ENCODE results near the gene KCNJ11. TPM values are rescaled to one million over a fixed set of nuclear protein-coding genes. Genes with fewer than 3 reads are reported as not detected.
A peak's percentile ranks its signal among the peaks of the same experiment; 100 is the strongest.

KCNJ11 gene
- total RNA-seq, 2 donors from 2014 or later: 0.43 TPM; not detected in 1

DNA sequence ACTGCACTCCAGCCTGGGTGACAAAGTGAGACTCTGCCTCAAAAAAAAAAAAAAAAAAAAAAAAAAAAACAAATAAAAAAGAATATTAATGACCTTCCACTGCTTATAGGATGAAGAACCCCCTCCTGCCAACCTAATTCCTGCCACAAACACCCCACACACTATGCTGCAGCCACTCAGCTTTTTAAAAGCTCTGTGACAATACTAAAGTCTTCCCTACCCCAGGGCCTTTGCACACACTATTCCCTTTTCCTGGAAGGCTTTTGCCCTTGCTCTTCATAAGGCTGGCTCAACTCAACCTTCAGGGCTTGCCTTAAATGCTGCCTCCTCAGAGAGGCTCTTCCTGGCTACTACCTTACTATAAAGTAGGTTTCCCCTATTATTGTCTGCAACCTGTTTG lies 10.8 kb upstream of the KCNJ11 start:
- no peak overlapping the region for H3K27ac Mint-ChIP-seq
- ATAC-seq: no peak

DNA sequence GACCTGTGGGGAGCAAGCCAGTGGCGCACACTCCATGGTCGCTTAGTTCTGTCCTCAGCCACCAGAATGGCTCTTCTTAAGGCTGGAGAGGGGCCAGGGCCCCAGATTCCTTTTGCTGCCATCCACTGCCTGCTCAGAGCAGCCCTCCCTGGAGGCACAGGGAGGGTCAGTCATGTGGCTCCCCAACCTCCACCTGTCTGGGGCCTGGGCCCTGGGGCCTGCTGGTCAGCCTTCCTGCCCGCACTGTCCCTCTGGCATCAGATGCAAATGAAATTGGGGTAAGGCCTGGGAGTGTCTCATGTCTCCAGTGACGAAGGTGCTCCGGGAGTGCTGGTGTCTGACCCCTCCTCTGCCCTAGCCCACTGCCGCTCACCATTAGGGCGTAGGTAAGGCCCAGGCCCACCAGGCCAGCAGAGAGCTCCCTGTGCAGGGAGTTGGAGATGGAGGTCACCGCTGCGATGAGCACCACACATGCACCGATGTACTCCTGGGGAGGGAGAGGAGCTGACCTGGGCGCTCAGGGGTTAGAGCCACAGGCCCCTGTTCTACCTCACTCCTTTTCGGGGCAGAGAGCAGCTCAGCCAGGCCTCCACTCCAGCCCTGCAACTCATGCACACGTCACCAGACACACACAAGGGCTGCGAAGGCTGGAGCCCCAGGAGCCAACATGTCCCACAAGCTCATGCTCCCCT lies 9.0 kb upstream of the KCNJ11 start:
- Mint-ChIP-seq H3K36me3 (no peaks in the 10 kb centered on the region), H3K9me3 (no peaks in the 10 kb centered on the region), H3K27ac (no peak overlapping the region)
- ATAC-seq (no peak), DNase-seq (ENCODE audit: low spot score in 2 of 2) (no peak)

More for the DNA sequence above, 10.8 kb upstream of the KCNJ11 start:
- H3K9me3 Mint-ChIP-seq: no peaks in the 10 kb centered on the region
- H3K36me3 Mint-ChIP-seq: no peaks in the 10 kb centered on the region
- DNase-seq (ENCODE audit: low spot score in 2 of 2): no peak

DNA sequence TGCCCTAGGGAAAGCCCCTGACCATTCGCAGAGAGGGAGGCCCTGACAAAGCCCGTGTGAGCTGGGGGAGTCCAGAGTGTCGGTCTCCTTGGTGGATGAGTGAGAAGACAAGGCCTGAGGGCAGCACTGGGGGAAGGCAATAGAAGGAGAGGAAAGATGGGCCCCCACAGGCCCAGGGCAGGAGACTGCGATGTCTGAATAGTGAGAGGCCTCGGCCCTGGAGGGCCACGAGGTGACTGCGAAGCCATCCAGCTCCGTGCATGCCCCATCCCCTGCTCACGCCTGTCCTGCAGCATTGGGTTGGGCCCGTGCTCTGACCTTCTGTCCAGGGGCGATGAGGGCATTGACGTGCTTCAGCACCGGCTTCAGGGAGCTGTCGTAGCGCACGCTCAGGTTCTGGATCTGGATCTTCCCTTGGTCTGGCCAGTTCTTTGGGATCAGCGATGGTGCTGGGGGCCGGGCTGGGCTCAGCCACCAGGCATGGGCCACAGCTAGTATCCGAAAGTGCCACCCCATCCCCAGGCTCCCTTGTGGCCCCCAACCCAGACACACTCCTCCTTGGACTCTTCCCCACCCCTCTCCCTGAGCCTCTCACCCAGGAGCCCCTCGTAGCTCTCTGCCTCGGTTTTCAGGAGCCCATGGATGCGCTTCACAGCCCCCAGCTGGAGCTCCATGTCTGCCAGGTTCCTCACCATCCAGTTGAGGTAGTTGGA lies 8.3 kb upstream of the KCNJ11 start:
- H3K27ac Mint-ChIP-seq: no peak overlapping the region
- DNase-seq (ENCODE audit: low spot score in 2 of 2): no peak
- no peaks in the 10 kb centered on the region for H3K9me3 Mint-ChIP-seq
- no peaks in the 10 kb centered on the region for H3K36me3 Mint-ChIP-seq
- ATAC-seq: no peak

DNA sequence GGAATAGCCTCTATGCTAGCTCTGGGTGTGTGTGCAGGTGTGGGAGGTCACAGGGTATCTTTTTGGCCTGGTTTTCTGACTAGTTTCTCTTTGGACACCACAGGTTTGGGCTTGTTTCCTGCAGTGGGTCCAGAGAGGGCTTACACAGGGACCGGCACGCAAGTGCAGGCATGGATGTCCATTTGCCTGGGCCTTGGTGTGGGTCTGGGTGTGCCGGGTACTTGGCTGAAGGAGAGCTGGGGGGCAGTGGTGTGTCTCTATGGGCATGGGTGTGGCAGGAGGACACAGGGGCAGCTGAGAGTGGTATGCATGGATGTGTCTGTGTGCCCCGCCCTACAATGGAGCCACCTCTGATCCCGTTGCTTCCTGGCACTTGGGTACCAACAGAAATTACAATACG lies 7.5 kb upstream of the KCNJ11 start:
- Mint-ChIP-seq H3K36me3 (no peaks in the 10 kb centered on the region), H3K27ac (no peak overlapping the region), H3K9me3 (no peaks in the 10 kb centered on the region)
- ATAC-seq (no peak), DNase-seq (ENCODE audit: low spot score in 2 of 2) (no peak)

DNA sequence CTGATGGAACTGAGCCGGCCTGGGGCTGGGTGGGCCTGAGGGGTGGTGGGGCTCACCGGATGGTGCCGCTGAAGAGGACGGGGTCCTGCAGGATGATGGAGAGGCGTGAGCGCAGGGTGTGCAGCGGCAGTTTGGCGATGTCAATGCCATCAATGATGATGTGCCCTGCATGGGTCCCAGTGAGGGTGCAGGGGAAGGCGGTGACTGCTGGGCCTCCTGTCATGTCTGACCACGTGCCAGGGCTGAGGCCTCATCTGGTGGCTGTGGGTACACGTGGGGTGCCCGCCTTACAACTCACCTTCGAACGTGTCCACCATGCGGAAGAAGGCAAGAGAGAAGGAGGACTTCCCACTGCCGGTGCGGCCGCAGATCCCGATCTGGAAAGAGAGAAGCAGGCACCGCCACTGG lies 7.1 kb upstream of the KCNJ11 start:
- ATAC-seq: no peak
- Mint-ChIP-seq H3K27ac (no peak overlapping the region), H3K36me3 (no peaks in the 10 kb centered on the region)

DNA sequence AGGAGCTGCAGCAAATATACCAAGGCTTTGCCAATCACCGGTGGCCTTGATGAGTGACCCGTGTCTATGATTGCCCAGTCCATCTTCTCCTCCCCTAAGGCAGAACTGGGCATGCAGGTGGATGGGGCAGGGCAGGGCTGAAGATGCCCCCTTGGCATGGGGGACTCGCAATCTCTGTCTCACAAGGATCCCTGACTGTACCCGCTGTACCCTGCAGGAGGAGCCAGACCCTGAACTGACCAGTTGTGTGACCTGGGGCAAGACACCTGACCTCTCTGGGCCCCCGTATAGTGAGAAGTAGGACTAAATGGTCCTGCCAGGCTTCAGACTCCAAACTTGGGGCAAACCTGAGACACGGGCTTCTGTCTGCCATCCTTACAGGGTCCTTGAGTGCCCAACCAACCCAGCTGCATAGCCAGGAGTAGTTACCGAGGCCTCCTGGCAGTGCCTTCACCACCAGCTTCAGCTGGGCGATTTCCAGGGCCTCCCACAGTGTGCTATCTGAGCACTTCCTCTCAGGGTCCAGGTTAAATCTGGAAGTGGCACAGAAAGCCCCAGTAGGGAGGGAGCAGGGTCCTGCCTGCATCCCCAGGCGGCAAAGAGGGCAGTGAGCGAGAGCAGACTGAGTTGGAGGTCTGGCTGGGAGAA lies 6.4 kb upstream of the KCNJ11 start:
- H3K9me3 Mint-ChIP-seq: no peaks in the 10 kb centered on the region
- DNase-seq (ENCODE audit: low spot score in 2 of 2) (no peak), ATAC-seq (no peak)
- no peaks in the 10 kb centered on the region for H3K36me3 Mint-ChIP-seq
- H3K27ac Mint-ChIP-seq: no peak overlapping the region

More for the DNA sequence above, 7.1 kb upstream of the KCNJ11 start:
- DNase-seq (ENCODE audit: low spot score in 2 of 2): no peak
- no peaks in the 10 kb centered on the region for H3K9me3 Mint-ChIP-seq

DNA sequence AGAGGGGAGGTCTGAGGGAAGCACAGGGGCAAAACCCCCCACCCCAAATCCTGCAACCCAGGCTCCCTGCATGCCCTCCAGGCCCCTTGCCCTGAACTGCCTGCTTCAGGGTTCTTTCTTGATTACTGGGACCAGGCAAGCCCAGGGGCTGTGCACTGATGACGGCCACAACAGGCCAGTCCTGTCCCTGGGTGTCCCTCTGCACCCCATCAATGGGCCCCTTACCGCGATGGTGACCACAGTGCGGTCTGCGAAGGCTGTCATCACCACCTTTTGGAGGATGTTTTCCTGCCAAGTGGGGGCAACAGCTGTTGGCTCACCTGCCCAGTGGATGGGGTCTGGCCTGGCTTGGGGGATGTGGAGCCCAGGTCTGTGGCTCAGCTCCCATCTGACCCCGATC lies 5.0 kb upstream of the KCNJ11 start:
- no peaks in the 10 kb centered on the region for H3K9me3 Mint-ChIP-seq
- no peaks in the 10 kb centered on the region for H3K36me3 Mint-ChIP-seq
- ATAC-seq (no peak), DNase-seq (ENCODE audit: low spot score in 2 of 2) (no peak)
- H3K27ac Mint-ChIP-seq: no peak overlapping the region

DNA sequence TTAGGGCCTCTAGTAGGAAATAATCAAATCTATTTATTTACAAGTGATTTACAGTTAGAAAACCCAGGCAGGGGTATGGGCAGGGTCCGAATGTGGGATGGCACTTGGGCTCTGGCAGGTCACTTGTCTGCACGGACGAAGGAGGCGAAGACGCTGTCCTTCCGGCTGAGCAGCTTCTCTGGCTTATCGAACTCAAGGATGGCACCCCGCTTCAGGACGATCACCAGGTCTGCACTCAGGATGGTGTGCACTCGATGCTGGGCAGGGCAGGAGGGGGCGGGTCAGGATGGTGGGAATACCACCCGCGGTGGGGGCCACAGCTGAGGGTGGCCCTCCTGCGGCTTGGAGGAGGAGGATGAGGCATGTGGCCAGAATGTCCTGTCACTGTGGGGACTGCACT lies 4.4 kb upstream of the KCNJ11 start:
- ATAC-seq (no peak), DNase-seq (ENCODE audit: low spot score in 2 of 2) (no peak)
- H3K27ac Mint-ChIP-seq: no peak overlapping the region
- H3K36me3 Mint-ChIP-seq: no peaks in the 10 kb centered on the region
- H3K9me3 Mint-ChIP-seq: no peaks in the 10 kb centered on the region

DNA sequence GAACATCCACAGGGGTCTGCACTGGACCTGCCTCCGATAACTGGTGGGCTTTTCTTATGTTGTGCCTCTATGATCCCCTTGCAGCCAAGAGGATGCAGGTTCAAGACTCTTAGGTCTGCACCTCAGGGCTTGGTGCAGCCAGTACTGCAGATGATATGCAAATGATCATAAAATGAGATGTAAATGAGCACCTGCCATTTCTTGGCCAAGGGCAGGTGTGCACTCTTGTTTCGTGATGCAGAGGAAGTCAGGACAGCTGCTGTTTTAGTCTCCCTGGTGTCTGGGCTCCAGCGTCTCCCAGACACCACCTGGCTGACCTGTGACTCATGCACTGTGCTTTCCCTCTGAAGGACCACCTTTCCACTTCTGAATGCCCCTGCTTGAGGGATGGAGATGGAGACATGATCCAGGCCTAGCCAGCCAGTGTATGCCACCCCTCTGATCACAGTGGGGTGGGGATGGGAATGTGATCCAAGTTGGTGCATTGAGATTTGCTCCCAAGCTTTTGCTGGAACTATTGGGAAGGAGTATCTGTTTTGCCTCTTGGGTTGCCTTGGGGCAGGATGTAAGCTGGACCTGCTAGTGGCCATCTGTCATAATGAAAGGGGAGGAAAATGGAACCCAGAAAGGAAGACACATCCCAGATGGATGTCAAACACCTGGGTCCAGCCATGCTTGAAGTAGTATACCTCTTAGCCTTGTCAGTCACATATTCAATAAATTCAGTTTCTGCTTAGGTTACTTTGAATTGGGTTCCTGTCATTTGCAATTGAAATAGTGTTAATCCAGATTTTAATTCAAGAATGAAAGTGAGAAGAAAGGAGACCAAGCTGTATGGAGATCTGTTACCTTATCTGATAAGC lies 3.3 kb upstream of the KCNJ11 start:
- H3K27ac Mint-ChIP-seq: no peak overlapping the region
- DNase-seq (ENCODE audit: low spot score in 2 of 2) (no peak), ATAC-seq (no peak)
- H3K9me3 Mint-ChIP-seq: no peaks in the 10 kb centered on the region
- no peaks in the 10 kb centered on the region for H3K36me3 Mint-ChIP-seq

DNA sequence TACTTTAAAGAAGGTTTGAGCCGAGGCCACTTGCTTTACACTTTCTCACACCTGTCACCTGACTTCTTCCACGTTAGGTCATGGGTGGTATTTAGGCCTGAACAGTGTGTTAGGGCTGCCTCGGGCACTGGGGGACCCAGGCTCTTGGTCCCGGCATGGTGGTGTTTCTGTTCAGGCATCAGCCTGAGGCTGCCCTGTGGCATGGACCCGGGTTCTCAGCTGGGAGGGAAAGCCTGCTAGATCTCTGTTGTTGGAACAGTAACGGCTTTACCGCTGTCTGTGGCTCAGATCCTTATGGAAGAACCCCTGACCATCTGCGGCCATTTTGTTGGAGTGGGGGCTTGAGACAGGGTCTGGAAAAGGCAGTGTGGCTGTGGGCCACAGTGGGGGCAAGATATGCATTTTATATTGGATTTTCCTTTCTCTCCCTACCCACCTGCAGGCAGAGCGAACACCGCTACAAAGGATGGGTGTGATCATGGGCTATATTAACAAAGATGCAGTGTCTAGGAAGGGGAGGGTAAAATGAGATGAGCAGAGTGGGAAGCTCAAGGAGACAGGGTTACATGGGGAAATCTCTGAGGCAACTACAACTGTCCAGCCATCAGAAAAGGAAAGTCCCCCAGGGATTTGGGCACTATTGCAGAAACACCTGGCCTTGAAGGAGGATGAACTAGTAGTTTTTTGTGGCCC lies 1.6 kb upstream of the KCNJ11 start:
- ATAC-seq (no peak), DNase-seq (ENCODE audit: low spot score in 2 of 2) (no peak)
- Mint-ChIP-seq H3K36me3 (no peaks in the 10 kb centered on the region), H3K27ac (no peak overlapping the region), H3K9me3 (no peaks in the 10 kb centered on the region)

DNA sequence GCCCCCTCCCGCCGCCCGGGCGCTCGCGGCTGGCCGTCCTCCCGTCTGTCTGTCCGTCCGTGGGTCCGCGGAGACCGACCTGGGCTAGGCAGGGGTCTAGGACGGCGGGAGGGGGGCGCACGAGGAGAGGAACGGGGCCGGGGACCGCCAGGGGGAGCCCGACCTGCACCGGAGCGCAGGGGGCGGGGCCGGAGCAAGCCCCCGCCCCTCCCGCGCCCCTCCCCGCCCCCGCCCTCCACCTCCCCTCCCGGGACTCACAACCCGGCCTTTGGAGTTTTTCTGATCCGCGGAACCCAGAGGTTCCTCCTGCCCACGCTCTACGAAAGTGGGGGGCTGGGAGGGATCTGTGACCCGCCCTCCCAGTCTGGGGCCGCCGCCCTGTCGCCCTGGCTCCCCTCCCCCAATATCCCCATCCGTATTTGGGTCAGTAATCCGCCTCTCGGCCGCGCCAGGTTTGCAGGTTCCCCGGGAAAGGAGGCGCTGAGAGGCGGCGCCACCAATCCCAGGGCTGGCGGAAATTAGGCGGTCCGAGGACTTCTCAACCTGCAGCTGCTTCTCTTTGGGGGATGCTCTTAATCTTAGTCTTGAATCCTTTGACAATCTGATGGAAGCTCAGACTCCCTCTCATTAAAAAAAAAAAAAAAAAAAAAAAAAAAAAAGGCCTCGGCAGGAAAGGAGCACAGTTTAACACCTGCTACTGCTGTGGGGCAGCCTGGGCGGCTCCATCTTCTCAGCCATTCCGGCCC lies 925 bp upstream of the KCNJ11 start:
- H3K36me3 Mint-ChIP-seq: no peaks in the 10 kb centered on the region
- no peaks in the 10 kb centered on the region for H3K9me3 Mint-ChIP-seq
- DNase-seq (ENCODE audit: low spot score in 2 of 2) (peak; percentile 71 to 76), ATAC-seq (peak; percentile 79 to 85)
- no peak overlapping the region for H3K27ac Mint-ChIP-seq

DNA sequence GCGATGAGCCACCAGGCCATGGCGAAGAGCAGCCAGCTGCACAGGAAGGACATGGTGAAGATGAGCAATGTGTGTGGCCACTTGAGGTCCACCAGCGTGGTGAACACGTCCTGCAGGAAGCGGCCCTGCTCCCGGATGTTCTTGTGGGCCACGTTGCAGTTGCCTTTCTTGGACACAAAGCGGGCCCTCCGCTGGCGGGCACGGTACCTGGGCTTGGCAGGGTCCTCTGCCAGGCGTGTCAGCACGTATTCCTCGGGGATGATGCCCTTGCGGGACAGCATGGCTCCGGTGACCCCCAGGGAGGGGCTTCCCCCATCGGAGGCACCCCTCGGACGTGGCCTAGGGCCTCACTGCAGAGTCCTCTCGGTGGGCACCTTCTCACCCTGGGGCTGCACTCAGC lies 648 bp downstream of the KCNJ11 start:
- H3K36me3 Mint-ChIP-seq: no peaks in the 10 kb centered on the region
- H3K27ac Mint-ChIP-seq: no peak overlapping the region
- ATAC-seq (peak in 1 of 2 donors; percentile 17), DNase-seq (ENCODE audit: low spot score in 2 of 2) (no peak)
- H3K9me3 Mint-ChIP-seq: no peaks in the 10 kb centered on the region

DNA sequence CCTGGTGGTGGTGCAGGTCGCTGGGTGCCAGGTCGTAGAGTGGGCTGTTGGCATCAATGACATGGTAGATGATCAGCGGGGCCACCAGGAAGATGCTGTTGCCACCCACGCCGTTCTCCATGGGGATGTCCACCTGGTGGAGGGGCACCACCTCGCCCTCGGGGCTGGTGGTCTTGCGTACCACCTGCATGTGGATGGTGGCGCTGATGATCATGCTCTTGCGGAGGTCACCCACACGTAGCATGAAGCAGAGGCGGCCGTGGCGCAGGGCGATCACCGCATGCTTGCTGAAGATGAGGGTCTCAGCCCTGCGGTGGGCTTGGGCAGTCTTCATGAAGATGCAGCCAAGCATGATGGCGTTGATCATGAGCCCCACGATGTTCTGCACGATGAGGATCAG lies 1.2 kb downstream of the KCNJ11 start:
- Mint-ChIP-seq H3K9me3 (no peaks in the 10 kb centered on the region), H3K36me3 (no peaks in the 10 kb centered on the region), H3K27ac (no peak overlapping the region)
- ATAC-seq (no peak), DNase-seq (ENCODE audit: low spot score in 2 of 2) (no peak)

DNA sequence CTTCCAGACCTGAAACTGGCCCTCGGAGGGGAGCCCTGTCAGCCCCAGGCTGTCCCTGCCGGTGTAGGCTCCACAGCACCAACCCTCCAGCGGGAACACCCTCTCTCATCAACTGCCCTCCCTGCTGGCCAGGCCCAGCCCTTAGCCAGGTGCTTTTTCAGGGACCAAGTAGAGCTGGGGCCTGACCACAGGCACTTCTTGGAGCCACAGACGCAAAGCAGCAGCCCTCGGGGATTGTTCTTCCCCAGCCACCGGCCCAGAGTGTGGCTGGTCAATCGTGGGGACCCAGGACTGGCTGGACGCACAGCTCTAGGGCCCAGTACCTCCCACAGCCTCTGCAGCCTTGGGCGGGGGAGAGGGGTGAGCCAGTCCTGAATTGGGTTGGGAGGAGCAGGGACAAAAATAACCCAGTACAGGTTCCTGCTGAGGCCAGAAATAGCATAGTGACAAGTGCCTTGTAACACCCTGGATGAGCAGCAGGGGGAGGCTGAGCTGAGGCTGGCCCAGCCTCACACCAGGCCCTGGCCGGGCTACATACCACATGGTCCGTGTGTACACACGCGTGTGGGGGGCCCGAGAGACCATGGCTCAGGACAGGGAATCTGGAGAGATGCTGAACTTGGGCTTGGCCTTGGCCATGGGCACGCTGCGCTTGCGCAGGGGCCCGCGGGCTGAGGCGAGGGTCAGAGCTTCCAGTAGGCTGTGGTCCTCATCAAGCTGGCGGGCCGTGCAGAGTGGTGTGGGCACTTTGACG lies 2.0 kb downstream of the KCNJ11 start:
- peak in 1 of 2 donors; percentile 58 for DNase-seq (ENCODE audit: low spot score in 2 of 2)
- H3K9me3 Mint-ChIP-seq: no peaks in the 10 kb centered on the region
- H3K27ac Mint-ChIP-seq: no peak overlapping the region
- peak in 1 of 2 donors; percentile 54 for ATAC-seq
- H3K36me3 Mint-ChIP-seq: no peaks in the 10 kb centered on the region

DNA sequence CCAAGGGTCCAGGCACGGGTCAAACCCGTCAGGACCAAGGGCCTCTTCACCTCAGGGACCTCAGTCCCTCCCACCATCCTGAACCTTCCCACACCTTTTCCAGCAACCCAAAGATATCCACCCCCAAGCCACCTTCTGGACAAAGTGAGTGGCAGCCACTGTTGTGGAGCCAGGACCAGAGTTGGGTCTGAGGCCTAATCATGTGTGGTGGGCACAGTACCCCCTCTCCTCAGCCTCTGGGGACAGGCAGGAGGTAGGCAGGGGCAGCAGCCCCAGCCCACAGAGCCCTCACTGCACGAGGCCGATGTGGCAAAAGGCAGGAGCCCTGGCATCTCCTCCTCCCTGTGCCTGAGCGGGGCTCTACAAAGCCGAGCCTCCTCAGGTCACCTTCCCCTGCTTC lies 2.5 kb downstream of the KCNJ11 start:
- no peak overlapping the region for H3K27ac Mint-ChIP-seq
- no peak for ATAC-seq
- H3K36me3 Mint-ChIP-seq: no peaks in the 10 kb centered on the region

More for the DNA sequence above, 2.5 kb downstream of the KCNJ11 start:
- H3K9me3 Mint-ChIP-seq: no peaks in the 10 kb centered on the region
- DNase-seq (ENCODE audit: low spot score in 2 of 2): no peak

All from activated naive CD4-positive, alpha-beta T cell treated with anti-CD3 and anti-CD28 coated beads, Interleukin-2, amount 50 U/mL, for 72 hours (primary cell).